Measurements from ENCODE around the gene AMPD2.
"Not testable (repeated sequence)": the region's sequence is repeated elsewhere in the genome, so short reads cannot be mapped to it uniquely, and the experiment has no call there.

DNA sequence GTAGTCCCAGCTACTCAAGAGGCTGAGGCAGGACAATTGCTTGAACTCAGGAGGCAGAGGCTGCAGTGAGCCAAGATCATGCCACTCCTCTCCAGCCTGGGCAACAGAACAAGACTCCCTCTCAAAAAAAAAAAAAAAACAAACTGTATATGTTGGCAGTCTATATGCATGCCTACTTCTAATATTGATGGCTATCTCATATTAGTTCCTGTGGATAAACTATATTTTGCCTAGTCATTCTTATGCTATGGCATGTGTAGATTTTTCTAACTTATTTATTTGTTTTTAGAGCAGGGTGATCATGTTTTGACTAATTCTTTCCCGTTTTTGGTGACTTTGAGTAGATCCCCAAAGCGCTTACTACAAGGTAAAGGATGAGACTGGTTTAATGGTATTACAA is 59.0 kb downstream of the AMPD2 start:
- not testable (repeated sequence) for TF ChIP-seq POLR2AphosphoS5 (IDR thresholded peaks at IDR 0.05; ENCODE audit: insufficient read depth, low read depth, low read length); JUN (IDR thresholded peaks at IDR 0.05; ENCODE audit: borderline replicate concordance, insufficient read depth, insufficient read length, low read depth); EZH2 (IDR thresholded peaks at IDR 0.05; ENCODE audit: borderline replicate concordance, low read depth, low read length, severe bottlenecking); POLR2A (IDR thresholded peaks at IDR 0.05; ENCODE audit: low read depth, low read length); MAX (IDR thresholded peaks at IDR 0.05; ENCODE audit: insufficient read depth, insufficient read length); FOS (IDR thresholded peaks at IDR 0.05; ENCODE audit: borderline replicate concordance, insufficient read depth, low read length); MYC (IDR thresholded peaks at IDR 0.05; ENCODE audit: low read depth, low read length)
- TF ChIP-seq, protein P1, sequence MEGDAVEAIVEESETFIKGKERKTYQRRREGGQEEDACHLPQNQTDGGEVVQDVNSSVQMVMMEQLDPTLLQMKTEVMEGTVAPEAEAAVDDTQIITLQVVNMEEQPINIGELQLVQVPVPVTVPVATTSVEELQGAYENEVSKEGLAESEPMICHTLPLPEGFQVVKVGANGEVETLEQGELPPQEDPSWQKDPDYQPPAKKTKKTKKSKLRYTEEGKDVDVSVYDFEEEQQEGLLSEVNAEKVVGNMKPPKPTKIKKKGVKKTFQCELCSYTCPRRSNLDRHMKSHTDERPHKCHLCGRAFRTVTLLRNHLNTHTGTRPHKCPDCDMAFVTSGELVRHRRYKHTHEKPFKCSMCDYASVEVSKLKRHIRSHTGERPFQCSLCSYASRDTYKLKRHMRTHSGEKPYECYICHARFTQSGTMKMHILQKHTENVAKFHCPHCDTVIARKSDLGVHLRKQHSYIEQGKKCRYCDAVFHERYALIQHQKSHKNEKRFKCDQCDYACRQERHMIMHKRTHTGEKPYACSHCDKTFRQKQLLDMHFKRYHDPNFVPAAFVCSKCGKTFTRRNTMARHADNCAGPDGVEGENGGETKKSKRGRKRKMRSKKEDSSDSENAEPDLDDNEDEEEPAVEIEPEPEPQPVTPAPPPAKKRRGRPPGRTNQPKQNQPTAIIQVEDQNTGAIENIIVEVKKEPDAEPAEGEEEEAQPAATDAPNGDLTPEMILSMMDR (IDR thresholded peaks at IDR 0.05; ENCODE audit: extremely low read depth in 1 of 2, insufficient read depth in 1 of 2, low read depth in 1 of 2, low read length in 2 of 2): not testable (repeated sequence)
